SK-N-SH (cell line): Measurements from ENCODE around the gene TMEM129. TPM values are rescaled to one million over a fixed set of nuclear protein-coding genes. Genes with fewer than 3 reads are reported as not detected.
A peak's percentile ranks its signal among the peaks of the same experiment; 100 is the strongest.

Experiments
- CTCF ChIA-PET: fragments of 300-600, 350-600 bp; formaldehyde crosslinking; extraction: SDS; loops from one replicate; lab custom pipeline; 2021; lab: Yijun Ruan, JAX
- POLR2A ChIA-PET: fragments of 350-600 bp; sonication (Branson Sonifier 250); formaldehyde crosslinking; extraction: SDS; loops from one replicate; lab custom pipeline; 2020; ENCODE audit warnings: antibody characterized with exemption, inconsistent platforms; lab: Yijun Ruan, JAX
- DNase-seq: peaks from one replicate; pipeline ENCODE4 v3.0.0; 2012
- H2AFZ ChIP-seq: fragments of 200-600 bp; sonication (generic); 2 replicates; pipeline ENCODE4 v1.8.1; 2016; ENCODE audit warnings: antibody characterized with exemption, mild to moderate bottlenecking, low read depth
- H3F3A ChIP-seq: fragments of 200-600 bp; sonication (generic); replicated peaks from 2 replicates; pipeline ENCODE3; 2016; ENCODE audit warnings: antibody characterized with exemption, mild to moderate bottlenecking; ENCODE audit not compliant: insufficient read depth
- H3K27ac ChIP-seq, 2 experiments: fragments of 200-500 bp in 1 of 2; fragments of 200-600 bp in 1 of 2; sonication (Bioruptor generic) in 1 of 2; sonication (generic), shearing (Covaris generic) in 1 of 2; 2 replicates each; pipeline versions ENCODE4 v1.5.1 to v1.6.1; 2014 to 2016; ENCODE audit warnings: low read depth in 2 of 2, inconsistent platforms in 1 of 2, low read length in 1 of 2, mild to moderate bottlenecking in 1 of 2, mixed read lengths in 1 of 2
- H3K27me3 ChIP-seq: fragments of 200-600 bp; sonication (generic), shearing (Covaris generic); 2 replicates; pipeline ENCODE4 v1.6.1; 2016; ENCODE audit warnings: mixed run types; ENCODE audit not compliant: insufficient read depth
- H3K36me3 ChIP-seq, 2 experiments: fragments of 200-500 bp in 1 of 2; fragments of 200-600 bp in 1 of 2; sonication (Bioruptor generic) in 1 of 2; sonication (generic) in 1 of 2; replicated peaks in 1 of 2; 2 replicates each; pipeline versions ENCODE3 to v1.5.1; 2014 to 2016; ENCODE audit warnings: low read length in 1 of 2, mild to moderate bottlenecking in 1 of 2; ENCODE audit not compliant: insufficient read depth in 2 of 2, control insufficient read depth in 1 of 2
- H3K4me1 ChIP-seq, 2 experiments: fragments of 200-500 bp in 1 of 2; fragments of 200-600 bp in 1 of 2; sonication (Bioruptor generic) in 1 of 2; sonication (generic), shearing (Covaris generic) in 1 of 2; 2 replicates each; pipeline versions ENCODE4 v1.5.1 to v1.6.1; 2014 to 2016; ENCODE audit warnings: low read depth in 1 of 2, low read length in 1 of 2, mixed run types in 1 of 2; ENCODE audit not compliant: insufficient read depth in 2 of 2, control insufficient read depth in 1 of 2
- H3K4me2 ChIP-seq: fragments of 200-600 bp; sonication (generic), shearing (Covaris generic); 2 replicates; pipeline ENCODE4 v1.6.1; 2017; ENCODE audit warnings: mixed run types
- H3K4me3 ChIP-seq, 2 experiments: fragments of 200-500 bp in 1 of 2; fragments of 200-600 bp in 1 of 2; sonication (Bioruptor generic) in 1 of 2; sonication (generic), shearing (Covaris generic) in 1 of 2; 2 replicates each; pipeline versions ENCODE4 v1.5.1 to v1.8.1; 2014 to 2016; ENCODE audit warnings: low read depth in 2 of 2, inconsistent platforms in 1 of 2, low read length in 1 of 2, mild to moderate bottlenecking in 1 of 2, mixed read lengths in 1 of 2, moderate library complexity in 1 of 2
- H3K79me2 ChIP-seq: fragments of 200-600 bp; sonication (generic); 2 replicates; pipeline ENCODE4 v1.8.1; 2017; ENCODE audit warnings: mild to moderate bottlenecking; ENCODE audit not compliant: insufficient read depth
- H3K9ac ChIP-seq: fragments of 200-600 bp; sonication (generic); 2 replicates; pipeline ENCODE4 v1.6.1; 2017; ENCODE audit warnings: mixed run types
- H3K9me2 ChIP-seq: fragments of 200-600 bp; sonication (generic); 2 replicates; pipeline ENCODE4 v1.6.1; 2017; ENCODE audit warnings: mixed run types
- H3K9me3 ChIP-seq: fragments of 200-600 bp; sonication (generic); 2 replicates; pipeline ENCODE4 v1.6.1; 2017; ENCODE audit warnings: mixed run types, mild to moderate bottlenecking, moderate library complexity
- H4K20me1 ChIP-seq: fragments of 200-600 bp; sonication (generic); 2 replicates; pipeline ENCODE4 v1.6.1; 2017; ENCODE audit warnings: mild to moderate bottlenecking, mixed run types; ENCODE audit not compliant: insufficient read depth
- ELF1 ChIP-seq: IDR thresholded peaks from 2 replicates; pipeline ENCODE4 v1.4.0; 2012
- EP300 ChIP-seq, 2 experiments: IDR thresholded peaks; 2 replicates each; pipeline versions ENCODE4 v1.4.0 to v1.6.1; 2012; ENCODE audit warnings: borderline replicate concordance in 1 of 2, low read depth in 1 of 2, low read length in 1 of 2
- FOXJ3 ChIP-seq: sonication (generic); formaldehyde crosslinking; IDR thresholded peaks from 2 replicates; pipeline ENCODE4 v1.5.1; 2020; ENCODE audit warnings: mild to moderate bottlenecking, missing genetic modification reagents
- GATA2 ChIP-seq: sonication (generic); formaldehyde crosslinking; IDR thresholded peaks from 2 replicates; pipeline ENCODE4 v1.5.0; 2020; ENCODE audit warnings: mild to moderate bottlenecking, missing genetic modification reagents
- MEF2A ChIP-seq: IDR thresholded peaks from 2 replicates; pipeline ENCODE4 v1.4.0; 2012; ENCODE audit warnings: low read depth, borderline replicate concordance
- MXI1 ChIP-seq: IDR thresholded peaks from 2 replicates; pipeline ENCODE4 v1.6.1; 2012; ENCODE audit warnings: mild to moderate bottlenecking, low read depth, low read length, improper control_type of control experiment
- NFIC ChIP-seq: IDR thresholded peaks from 2 replicates; pipeline ENCODE4 v1.4.0; 2012; ENCODE audit warnings: borderline replicate concordance
- POLR2AphosphoS5 ChIP-seq: IDR thresholded peaks from 2 replicates; pipeline ENCODE4 v1.6.1; 2012; ENCODE audit warnings: low read depth, low read length
- RXRA ChIP-seq: IDR thresholded peaks from 2 replicates; pipeline ENCODE4 v1.4.0; 2012; ENCODE audit warnings: low read depth, mild to moderate bottlenecking, borderline replicate concordance
- TAF1 ChIP-seq: IDR thresholded peaks from 2 replicates; pipeline ENCODE4 v1.6.1; 2012; ENCODE audit warnings: low read depth, mild to moderate bottlenecking, low read length, moderate library complexity, borderline replicate concordance
- WGBS: methylation state at CpG from one replicate; pipeline ENCODE4 v1.1.6; 2017; ENCODE audit warnings: low lambda C conversion rate; 5-methylcytosine and 5-hydroxymethylcytosine counted together
- polyA plus RNA-seq, 3 experiments: library from polyadenylated mRNA; depleted of rRNA; stranded (reverse); fragments of >200 nt; gene quantifications; 2 replicates each; pipeline ENCODE4 v1.2.3, GENCODE V29; 2012
- TF ChIP-seq, protein P1 (sequence below): IDR thresholded peaks from 2 replicates; pipeline ENCODE4 v1.6.1; 2012; ENCODE audit warnings: mild to moderate bottlenecking, low read depth, low read length, moderate library complexity
- TF ChIP-seq, protein P2 (sequence below): fragments of 200-600 bp; sonication (generic); IDR thresholded peaks from 2 replicates; pipeline ENCODE4 v1.6.1; 2017; ENCODE audit warnings: antibody characterized with exemption, mild to moderate bottlenecking, moderate library complexity

Gene TMEM129
- polyA plus RNA-seq, 1 of the 3 experiments (the other 2 are of a cell fraction): 36.5 TPM

DNA sequence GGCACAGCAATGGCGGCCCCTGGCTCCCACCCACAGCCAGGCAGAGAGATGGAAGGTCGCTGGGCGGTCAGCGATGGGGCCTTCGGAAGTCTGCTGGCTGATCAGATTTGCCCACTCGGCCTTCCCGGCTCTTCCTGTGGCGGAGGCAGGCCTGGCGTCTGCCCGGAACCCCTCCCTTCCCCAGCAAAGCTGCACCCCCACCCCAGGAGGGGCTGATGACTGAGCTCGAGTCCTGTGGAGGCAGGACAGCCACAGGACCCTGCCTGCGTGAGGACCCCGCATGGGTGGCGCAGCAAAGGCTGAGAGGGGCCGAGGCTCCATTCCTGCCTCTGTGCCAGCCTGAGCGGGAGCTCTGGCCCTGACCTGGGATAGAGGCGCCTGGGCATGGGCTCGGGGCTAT, 35.0 kb upstream of the TMEM129 start (continued):
- TF ChIP-seq POLR2AphosphoS5: no peak
- TF ChIP-seq ELF1: no peak
- no peak for TF ChIP-seq FOXJ3 (CRISPR knock-in tag)
- TF ChIP-seq NFIC: no peak
- no peak for TF ChIP-seq GATA2 (CRISPR knock-in tag)
- TF ChIP-seq, protein P1, sequence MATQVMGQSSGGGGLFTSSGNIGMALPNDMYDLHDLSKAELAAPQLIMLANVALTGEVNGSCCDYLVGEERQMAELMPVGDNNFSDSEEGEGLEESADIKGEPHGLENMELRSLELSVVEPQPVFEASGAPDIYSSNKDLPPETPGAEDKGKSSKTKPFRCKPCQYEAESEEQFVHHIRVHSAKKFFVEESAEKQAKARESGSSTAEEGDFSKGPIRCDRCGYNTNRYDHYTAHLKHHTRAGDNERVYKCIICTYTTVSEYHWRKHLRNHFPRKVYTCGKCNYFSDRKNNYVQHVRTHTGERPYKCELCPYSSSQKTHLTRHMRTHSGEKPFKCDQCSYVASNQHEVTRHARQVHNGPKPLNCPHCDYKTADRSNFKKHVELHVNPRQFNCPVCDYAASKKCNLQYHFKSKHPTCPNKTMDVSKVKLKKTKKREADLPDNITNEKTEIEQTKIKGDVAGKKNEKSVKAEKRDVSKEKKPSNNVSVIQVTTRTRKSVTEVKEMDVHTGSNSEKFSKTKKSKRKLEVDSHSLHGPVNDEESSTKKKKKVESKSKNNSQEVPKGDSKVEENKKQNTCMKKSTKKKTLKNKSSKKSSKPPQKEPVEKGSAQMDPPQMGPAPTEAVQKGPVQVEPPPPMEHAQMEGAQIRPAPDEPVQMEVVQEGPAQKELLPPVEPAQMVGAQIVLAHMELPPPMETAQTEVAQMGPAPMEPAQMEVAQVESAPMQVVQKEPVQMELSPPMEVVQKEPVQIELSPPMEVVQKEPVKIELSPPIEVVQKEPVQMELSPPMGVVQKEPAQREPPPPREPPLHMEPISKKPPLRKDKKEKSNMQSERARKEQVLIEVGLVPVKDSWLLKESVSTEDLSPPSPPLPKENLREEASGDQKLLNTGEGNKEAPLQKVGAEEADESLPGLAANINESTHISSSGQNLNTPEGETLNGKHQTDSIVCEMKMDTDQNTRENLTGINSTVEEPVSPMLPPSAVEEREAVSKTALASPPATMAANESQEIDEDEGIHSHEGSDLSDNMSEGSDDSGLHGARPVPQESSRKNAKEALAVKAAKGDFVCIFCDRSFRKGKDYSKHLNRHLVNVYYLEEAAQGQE: no peak
- TF ChIP-seq, all 33 proteins: peak for 0

DNA sequence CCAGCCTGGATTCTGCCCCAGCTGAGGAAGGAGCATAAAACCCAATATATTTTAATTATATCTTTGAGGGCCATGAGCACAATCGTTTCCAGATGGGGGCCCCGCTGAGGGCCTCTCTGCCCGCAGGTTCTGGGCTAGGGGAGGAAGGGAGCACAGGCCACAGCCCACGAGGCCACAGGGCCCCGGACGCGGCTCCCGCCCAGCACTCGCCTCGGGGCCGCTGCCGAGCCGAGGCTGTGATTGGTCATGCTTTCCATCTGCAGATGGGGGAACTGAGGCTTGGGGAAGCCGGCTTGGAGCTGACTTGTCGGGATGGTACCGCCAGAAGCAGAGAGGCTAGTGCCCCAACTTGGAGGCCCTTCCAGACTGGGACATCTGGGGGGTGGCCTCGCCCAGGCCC, 34.2 kb upstream of the TMEM129 start:
- no peaks in the 10 kb centered on the region for H3F3A ChIP-seq
- H3K27me3 ChIP-seq: no peaks in the 10 kb centered on the region
- no peaks in the 10 kb centered on the region for H3K36me3 ChIP-seq
- ChIA-PET CTCF (interaction anchor here (1.1 to 12.0 kb wide), 7 partner anchors 9 to 173 kb away, joined by 3 to 88 read pairs (median 8); no protein-coding TSS in a partner anchor), POLR2A (no interaction called here)
- no peak overlapping the region for H3K9ac ChIP-seq
- no peaks in the 10 kb centered on the region for H3K9me3 ChIP-seq
- no peak for DNase-seq
- H3K4me1 ChIP-seq: peaks cover 0 to 30% of the 10 kb centered on the region in 2 experiments; a peak in 1 of 4 replicates
- no peaks in the 10 kb centered on the region for H3K79me2 ChIP-seq
- H2AFZ ChIP-seq: no peak overlapping the region
- H3K4me3 ChIP-seq: no peak overlapping the region
- no peaks in the 10 kb centered on the region for H4K20me1 ChIP-seq
- H3K27ac ChIP-seq: no peak overlapping the region
- TF ChIP-seq RXRA: no peak
- TF ChIP-seq MEF2A: no peak
- TF ChIP-seq TAF1: no peak
- H3K4me2 ChIP-seq: no peak overlapping the region
- H3K9me2 ChIP-seq: no peaks in the 10 kb centered on the region
- WGBS: 88% methylated on average over 11 of the region's 17 CpGs

DNA sequence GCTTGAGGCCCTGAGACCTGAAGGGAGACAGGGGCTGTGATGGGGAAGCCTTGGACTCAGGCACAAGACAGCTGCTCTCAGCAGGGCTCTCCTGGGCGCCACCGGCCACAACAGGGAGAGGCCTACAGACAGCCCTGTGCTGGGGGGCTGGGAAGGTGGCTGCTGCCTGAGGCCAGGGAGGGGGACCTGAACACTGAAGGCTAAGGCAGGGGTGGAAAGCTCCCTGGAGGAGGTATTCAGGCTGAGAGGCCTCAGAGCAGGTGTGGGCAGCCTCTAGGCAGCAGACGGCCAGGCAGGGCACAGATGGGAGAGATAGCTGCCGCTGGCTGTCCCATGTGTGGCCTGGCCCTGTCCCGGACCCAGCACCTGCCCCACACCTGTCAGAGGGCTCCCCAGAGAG, 33.2 kb upstream of the TMEM129 start:
- Histone ChIP-seq H3K4me2 (no peak overlapping the region), H3F3A (no peaks in the 10 kb centered on the region), H2AFZ (no peak overlapping the region), H4K20me1 (no peaks in the 10 kb centered on the region), H3K9ac (no peak overlapping the region), H3K9me3 (no peaks in the 10 kb centered on the region), H3K4me1 (peaks cover 0 to 30% of the 10 kb centered on the region in 2 experiments; a peak in 1 of 4 replicates), H3K36me3 (no peaks in the 10 kb centered on the region), H3K27me3 (no peaks in the 10 kb centered on the region), H3K4me3 (no peak overlapping the region), H3K27ac (peak overlapping the region in 1 of 2 experiments; percentile 34; a peak in 1 of 4 replicates), H3K9me2 (no peaks in the 10 kb centered on the region), H3K79me2 (no peaks in the 10 kb centered on the region)
- DNase-seq: no peak
- ChIA-PET CTCF (interaction anchor here (0.8 to 12.0 kb wide), 11 partner anchors 9 to 174 kb away, joined by 3 to 88 read pairs (median 4); no protein-coding TSS in a partner anchor), POLR2A (no interaction called here)
- TF ChIP-seq MXI1: no peak
- no peak for TF ChIP-seq EP300 (IDR thresholded peaks at IDR 0.05; ENCODE audit: borderline replicate concordance in 1 of 2, low read depth in 1 of 2, low read length in 1 of 2)
- TF ChIP-seq POLR2AphosphoS5: no peak
- TF ChIP-seq, protein P2, sequence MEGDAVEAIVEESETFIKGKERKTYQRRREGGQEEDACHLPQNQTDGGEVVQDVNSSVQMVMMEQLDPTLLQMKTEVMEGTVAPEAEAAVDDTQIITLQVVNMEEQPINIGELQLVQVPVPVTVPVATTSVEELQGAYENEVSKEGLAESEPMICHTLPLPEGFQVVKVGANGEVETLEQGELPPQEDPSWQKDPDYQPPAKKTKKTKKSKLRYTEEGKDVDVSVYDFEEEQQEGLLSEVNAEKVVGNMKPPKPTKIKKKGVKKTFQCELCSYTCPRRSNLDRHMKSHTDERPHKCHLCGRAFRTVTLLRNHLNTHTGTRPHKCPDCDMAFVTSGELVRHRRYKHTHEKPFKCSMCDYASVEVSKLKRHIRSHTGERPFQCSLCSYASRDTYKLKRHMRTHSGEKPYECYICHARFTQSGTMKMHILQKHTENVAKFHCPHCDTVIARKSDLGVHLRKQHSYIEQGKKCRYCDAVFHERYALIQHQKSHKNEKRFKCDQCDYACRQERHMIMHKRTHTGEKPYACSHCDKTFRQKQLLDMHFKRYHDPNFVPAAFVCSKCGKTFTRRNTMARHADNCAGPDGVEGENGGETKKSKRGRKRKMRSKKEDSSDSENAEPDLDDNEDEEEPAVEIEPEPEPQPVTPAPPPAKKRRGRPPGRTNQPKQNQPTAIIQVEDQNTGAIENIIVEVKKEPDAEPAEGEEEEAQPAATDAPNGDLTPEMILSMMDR: no peak
- peak; percentile 57 for TF ChIP-seq GATA2 (CRISPR knock-in tag)
- WGBS: 73% methylated on average over 3 of the region's 5 CpGs
